ENCODE data around the gene RYR2.

DNA sequence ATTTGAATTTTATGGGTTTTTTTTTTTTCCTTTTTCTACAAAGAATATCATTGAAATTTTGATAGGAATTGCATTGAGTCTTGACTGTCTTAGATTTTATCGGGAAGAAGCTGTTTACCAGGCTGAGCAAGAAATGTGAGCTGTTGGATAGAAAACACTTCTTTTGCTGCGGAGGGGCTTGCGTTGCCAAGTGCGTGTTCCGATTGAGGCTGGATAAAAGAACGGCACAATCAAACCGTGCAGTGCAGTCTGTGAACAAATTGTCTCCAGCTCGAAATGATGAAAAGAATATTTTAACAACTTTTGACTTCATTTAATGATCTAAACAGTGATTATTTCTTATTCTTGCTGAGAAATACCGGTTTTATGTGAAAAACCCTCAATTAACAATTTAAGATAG, 149.4 kb downstream of the RYR2 start:
- no peak for TF ChIP-seq POLR2A (IDR thresholded peaks at IDR 0.05)
- TF ChIP-seq, protein P1, sequence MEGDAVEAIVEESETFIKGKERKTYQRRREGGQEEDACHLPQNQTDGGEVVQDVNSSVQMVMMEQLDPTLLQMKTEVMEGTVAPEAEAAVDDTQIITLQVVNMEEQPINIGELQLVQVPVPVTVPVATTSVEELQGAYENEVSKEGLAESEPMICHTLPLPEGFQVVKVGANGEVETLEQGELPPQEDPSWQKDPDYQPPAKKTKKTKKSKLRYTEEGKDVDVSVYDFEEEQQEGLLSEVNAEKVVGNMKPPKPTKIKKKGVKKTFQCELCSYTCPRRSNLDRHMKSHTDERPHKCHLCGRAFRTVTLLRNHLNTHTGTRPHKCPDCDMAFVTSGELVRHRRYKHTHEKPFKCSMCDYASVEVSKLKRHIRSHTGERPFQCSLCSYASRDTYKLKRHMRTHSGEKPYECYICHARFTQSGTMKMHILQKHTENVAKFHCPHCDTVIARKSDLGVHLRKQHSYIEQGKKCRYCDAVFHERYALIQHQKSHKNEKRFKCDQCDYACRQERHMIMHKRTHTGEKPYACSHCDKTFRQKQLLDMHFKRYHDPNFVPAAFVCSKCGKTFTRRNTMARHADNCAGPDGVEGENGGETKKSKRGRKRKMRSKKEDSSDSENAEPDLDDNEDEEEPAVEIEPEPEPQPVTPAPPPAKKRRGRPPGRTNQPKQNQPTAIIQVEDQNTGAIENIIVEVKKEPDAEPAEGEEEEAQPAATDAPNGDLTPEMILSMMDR (IDR thresholded peaks at IDR 0.05): no peak
- TF ChIP-seq POLR2AphosphoS5 (IDR thresholded peaks at IDR 0.05): no peak
- no peak for TF ChIP-seq EP300 (IDR thresholded peaks at IDR 0.05; ENCODE audit: low read depth)
